Measurements from ENCODE around the gene EPS8L2. TPM values are rescaled to one million over a fixed set of nuclear protein-coding genes. Genes with fewer than 3 reads are reported as not detected.

Gene EPS8L2
- total RNA-seq, 1 donor from 2014 or later: 155 TPM

DNA sequence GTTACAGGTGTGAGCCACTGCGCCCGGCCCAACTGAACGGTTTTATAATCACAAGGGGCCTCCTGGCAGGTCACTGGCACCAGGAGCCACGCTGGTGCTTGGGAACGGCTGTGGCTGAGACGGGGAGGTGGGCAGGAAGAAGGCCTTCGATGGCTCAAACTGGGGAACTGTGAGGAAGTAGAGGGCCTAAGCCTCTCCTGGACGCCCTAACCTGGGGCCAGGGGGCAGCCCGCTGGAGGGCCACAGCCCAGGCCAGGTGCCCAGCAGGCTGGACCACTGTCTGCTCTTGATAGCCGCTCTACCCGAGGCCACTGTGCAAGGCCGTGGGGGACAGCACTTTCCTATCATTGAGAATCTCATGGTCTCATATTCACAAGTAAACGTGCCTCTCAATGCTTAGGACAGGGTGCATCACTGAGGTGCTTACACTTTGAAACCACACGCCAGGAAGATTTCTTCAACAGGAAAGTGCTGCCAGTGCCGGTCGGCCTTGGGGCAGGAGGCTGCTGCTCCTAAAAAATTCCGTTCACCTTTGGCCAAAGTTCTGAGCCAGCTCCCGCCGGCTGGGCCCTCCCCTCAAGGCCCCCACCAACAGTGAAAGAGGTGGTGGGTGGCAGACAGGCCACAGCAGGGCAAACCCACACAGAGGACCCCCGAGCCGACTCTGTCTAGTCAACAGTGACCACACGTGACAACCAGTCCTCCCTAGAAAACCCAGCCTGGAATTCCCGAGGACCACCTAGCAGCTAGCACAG, 64.0 kb downstream of the EPS8L2 start:
- no peak for DNase-seq
- Histone ChIP-seq H3K27me3 (no peaks in the 10 kb centered on the region), H3K27ac (no peak overlapping the region), H3K9me3 (no peaks in the 10 kb centered on the region), H3K4me1 (peaks cover 1% of the 10 kb centered on the region), H3K4me3 (no peak overlapping the region), H3K36me3 (peaks cover 55% of the 10 kb centered on the region)
- intact Hi-C loops (cut with DNase I): no loop called here
- no peak for ATAC-seq
- TF ChIP-seq, protein P1, sequence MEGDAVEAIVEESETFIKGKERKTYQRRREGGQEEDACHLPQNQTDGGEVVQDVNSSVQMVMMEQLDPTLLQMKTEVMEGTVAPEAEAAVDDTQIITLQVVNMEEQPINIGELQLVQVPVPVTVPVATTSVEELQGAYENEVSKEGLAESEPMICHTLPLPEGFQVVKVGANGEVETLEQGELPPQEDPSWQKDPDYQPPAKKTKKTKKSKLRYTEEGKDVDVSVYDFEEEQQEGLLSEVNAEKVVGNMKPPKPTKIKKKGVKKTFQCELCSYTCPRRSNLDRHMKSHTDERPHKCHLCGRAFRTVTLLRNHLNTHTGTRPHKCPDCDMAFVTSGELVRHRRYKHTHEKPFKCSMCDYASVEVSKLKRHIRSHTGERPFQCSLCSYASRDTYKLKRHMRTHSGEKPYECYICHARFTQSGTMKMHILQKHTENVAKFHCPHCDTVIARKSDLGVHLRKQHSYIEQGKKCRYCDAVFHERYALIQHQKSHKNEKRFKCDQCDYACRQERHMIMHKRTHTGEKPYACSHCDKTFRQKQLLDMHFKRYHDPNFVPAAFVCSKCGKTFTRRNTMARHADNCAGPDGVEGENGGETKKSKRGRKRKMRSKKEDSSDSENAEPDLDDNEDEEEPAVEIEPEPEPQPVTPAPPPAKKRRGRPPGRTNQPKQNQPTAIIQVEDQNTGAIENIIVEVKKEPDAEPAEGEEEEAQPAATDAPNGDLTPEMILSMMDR (IDR thresholded peaks at IDR 0.05): no peak

DNA sequence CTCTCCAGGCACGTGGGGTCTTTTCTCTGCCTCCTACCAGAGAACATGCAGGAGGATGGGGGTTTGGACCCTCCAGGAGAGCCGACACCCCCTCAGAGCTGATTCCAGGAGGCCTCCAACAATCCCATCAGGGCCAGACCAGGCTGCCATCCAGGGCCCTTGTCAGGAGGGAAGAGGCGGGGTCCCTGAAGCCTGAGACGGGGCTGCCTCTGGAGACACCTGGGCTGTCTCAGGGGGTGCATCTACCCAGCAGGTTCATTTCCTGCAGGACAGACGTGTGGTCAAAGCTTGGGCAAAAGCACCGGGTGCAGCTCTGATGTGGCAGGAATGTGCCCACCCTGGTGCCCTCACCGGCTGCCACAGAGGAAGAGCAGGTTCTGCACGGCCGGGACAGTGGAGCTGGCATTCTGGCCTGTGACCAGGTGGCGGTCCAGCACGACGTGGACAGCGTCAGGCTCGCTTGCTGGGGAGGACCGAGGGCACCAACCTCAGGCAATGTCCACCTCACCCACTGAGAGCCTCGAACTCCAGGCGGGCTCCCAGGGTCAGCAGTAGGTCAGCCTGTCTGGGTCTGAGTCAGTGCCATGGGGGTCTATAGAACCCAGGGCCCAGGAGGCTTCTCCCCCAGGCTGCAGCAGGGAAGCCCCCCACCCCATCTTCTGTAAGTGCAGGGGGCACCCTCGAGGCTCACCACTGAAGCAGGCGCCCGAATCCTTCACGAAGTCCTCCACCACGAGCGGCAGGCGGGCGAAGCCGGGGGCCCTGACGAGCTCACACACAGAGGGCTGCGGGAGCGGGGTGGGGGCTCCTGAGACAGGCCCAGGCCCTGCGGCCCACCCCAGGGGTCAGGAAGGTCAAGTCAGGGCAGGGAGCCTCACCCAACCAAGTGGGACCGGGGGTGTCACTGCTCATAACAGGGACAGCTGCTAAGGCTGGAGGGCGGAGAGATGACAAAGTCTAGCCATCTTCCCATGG, 64.9 kb downstream of the EPS8L2 start:
- H3K4me3 ChIP-seq: no peak overlapping the region
- TF ChIP-seq, protein P1 (IDR thresholded peaks at IDR 0.05): no peak
- peaks cover 46% of the 10 kb centered on the region for H3K36me3 ChIP-seq
- intact Hi-C loops (cut with DNase I): no loop called here
- DNase-seq (peak; percentile 57), ATAC-seq (peak; percentile 2)
- H3K27ac ChIP-seq: no peak overlapping the region
- H3K4me1 ChIP-seq: peaks cover 10% of the 10 kb centered on the region
- H3K27me3 ChIP-seq: no peaks in the 10 kb centered on the region
- no peaks in the 10 kb centered on the region for H3K9me3 ChIP-seq

DNA sequence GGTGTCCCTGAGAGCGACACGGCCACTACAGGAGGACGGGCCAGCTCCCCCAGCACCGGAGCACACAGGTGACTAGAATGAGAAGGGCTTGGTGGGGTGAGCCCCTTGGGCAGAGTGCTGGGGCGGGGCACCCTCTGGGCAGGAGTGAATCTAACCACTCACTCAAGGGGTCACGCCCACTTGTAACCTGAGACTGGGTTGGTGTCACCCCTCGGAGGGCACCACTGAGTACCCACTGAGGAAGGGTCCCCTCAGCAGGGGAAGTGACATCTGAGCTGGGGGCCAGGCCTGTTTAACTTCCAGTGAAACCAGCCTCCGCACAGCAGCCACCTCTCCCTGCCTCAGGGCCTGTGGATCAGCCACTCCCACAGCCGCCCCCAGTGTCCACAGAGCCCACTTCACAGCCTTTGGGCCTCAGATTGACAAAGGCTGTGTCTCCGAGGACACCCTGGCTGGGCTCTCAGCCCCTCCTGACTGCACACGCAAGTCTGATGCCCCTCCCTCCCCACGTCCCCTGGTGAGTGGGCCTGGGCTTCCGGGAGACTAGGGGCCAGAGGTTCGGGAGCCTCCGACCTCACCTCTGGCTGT, 65.7 kb downstream of the EPS8L2 start:
- Histone ChIP-seq H3K4me1 (peaks cover 16% of the 10 kb centered on the region), H3K36me3 (peaks cover 38% of the 10 kb centered on the region), H3K9me3 (no peaks in the 10 kb centered on the region), H3K27ac (no peak overlapping the region), H3K4me3 (no peak overlapping the region), H3K27me3 (no peaks in the 10 kb centered on the region)
- TF ChIP-seq, protein P1 (IDR thresholded peaks at IDR 0.05): no peak
- ATAC-seq (peak; percentile 4), DNase-seq (no peak)
- intact Hi-C loops (cut with DNase I): no loop called here

DNA sequence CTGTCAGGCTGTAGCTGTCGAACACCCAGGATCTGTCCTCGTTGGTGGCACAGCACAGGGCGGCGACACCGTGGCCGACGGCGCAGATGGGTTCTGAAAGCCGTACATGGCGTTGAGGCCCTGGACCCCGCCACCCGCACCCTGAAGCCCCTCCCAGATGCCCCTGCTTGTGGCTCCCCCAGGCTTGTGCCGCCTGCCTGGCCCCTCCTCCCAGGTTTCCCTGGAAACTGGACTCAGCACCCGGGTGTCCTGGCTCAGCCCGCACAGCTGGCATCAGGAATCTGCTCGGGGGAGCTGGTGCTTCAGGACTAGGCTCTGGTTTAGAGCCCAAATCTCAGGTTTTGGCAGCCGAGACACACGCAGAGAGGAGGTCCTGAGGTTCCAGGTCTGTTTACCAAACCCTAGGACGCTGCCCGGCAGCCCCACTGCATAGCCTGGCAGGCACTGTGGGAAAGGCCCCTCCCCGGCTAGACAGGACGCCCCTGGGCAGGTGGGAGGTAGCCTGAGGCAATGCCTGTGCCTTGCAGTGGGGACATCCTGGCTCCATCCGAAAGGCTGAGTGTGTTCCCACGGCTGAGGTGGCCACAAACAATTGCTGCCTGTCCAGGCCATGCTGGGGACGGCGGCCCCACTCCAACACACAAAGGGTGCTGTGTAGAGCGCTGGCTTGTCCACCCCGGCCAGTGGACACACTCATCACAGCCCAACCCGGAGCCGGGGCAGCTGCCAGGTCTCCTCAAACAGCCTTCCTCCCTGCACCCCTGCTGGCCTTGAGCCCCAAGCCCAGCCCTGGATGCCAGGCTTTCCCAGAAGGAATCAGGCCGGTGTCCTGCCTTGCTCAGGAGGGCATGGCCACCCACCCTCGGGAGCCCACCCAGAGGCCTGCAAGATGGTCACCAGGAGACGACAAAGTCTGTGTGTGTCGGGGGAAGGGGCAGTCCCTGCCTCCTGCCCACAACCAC, 66.7 kb downstream of the EPS8L2 start:
- DNase-seq: peak; percentile 61

More for the DNA sequence above, 66.7 kb downstream of the EPS8L2 start:
- Histone ChIP-seq H3K9me3 (no peaks in the 10 kb centered on the region), H3K27ac (no peak overlapping the region), H3K27me3 (no peaks in the 10 kb centered on the region), H3K4me1 (peaks cover 16% of the 10 kb centered on the region), H3K36me3 (peaks cover 34% of the 10 kb centered on the region), H3K4me3 (no peak overlapping the region)
- ATAC-seq: no peak
- TF ChIP-seq, protein P1 (IDR thresholded peaks at IDR 0.05): no peak
- intact Hi-C loops (cut with DNase I): no loop called here
